Smooth muscle cell of the brain vasculature (primary cell): ENCODE measurements around the gene GRK5.
"Not testable (repeated sequence)": the region's sequence is repeated elsewhere in the genome, so short reads cannot be mapped to it uniquely, and the experiment has no call there.

Source experiments
- DNase-seq: peaks from one replicate; pipeline ENCODE4 v3.0.0-alpha.2; 2012; ENCODE audit warnings: low read depth, low spot score

GRK5 gene

DNA sequence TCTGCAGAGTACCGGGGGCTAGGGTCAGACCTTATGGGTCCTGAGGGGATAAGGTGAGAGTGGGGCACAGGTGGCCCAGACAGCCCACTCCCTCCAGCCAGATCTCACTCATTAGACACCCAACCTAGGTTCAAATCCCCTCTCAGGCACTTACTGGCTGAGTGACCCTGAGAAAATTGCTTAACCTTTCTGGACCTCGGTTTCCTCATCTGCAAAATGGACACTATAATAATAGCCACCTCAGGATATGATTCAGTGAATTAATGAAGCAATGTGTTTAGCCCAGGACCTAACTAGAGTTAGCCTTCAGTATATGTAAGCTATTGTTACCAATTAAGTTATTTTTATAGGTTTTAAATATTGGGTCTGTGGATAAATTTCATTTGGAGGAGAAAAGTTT is 212.6 kb downstream of the GRK5 start:
- DNase-seq: no peak

GRCh38 chr10:119420950-119421875 is 213.8 kb downstream of the GRK5 start:
- DNase-seq: no peak

DNA sequence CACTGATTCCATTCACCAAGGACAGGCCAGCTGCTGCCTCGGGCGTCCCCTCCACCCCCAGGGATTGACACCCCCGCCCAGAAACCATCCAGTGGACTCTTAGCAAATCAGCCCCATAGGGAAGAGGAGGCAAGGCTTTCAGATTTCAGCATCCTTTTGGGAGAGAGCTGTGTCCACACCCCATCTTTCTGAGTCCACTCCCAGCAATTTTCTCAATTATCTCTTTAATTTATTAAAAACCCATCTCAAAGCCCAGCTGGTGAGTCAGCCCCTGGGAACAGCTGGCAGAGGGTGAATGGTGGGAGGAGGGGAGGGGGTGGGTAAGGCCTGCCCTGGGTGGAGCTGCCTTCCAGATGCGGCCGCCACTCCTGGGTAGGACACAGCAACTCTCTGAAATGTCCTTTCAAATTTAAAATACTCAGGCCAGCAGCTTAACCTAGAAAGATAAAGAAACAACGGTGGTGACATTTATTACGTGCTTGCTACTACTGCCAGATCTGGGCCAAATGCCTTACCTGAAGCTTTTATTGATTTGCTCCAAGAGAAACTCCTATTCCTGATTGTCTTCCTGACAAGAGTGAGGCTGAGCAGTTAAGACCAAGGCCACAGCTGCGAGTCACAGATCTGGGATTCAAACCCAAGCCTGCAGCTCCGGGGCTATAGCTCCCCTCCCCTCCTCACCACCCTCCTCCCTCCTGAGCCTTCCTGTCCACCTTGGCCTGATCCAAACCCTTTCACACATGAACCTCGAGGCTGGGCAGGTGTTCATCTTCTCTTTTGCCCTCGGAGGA is 214.7 kb downstream of the GRK5 start:
- DNase-seq: no peak

DNA sequence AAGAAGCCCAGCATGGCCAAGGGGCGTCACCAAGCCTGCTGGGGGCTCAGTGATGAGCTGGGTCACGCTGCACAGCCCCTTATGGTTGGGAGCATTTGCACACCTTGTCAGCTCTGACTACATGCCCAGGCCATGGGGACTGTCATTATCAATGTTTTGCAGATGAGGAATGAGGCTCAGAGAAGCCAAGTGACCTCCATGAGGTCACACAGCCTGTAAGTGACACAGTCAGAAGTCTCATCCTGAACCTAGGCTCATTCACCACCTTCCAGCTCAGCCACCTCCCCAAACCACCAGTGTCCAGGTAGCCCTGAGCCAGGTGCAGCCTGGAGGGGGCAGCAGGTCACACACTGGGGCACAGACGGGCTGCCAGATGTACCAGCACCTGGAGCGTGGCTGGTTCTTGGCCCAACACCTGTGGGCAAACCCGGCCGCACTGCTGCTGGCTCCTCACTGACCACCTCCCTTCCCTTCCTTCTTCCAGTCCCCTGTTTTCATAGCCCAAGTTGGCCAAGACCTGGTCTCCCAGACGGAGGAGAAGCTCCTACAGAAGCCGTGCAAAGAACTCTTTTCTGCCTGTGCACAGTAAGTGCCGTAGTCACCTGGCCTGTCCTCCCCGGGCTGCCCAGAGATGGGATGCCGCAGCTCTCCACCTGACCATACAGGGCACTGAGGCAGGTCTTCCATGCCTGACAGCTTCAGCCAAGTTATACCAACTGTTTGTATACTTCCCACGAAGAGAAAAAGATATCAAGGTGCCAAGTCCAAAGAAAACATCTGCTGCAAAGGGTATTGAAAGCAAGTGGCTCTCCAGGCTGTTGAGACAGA is 215.5 kb downstream of the GRK5 start:
- no peak for DNase-seq

DNA sequence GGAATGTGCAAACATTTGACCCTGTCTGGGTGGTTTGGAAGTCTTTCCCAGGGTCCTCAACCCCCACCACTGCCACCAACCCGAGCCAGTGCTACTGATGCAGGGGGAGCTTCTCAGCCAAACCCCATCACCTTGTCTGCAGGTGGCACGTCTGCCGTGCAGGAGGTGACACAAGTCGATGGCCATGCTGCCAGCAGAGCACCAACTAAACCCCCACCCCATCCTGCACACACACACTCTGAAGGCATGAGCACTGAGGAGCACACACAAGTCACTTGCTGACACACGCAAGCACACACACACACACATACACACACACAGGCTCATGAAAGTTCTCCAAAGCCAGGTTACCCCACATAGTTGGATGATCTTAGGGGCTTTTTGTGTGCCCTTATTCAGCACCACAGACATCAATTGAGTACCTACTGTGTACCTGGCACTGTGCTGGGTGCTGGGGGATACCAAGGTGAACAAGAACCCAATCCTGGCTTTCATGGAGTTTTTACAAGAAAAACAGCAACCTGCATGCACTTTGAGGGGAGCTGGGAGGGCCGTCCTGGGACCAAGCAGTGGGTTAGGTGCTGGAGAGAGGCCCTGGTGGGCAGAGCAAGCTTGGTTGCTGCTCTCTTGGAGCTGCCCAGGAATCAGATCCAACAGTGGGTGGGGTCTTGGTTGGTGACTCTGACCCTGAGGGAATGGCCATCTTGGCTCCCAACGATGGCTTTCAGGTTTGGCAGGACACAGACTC is 216.3 kb downstream of the GRK5 start:
- DNase-seq: no peak

DNA sequence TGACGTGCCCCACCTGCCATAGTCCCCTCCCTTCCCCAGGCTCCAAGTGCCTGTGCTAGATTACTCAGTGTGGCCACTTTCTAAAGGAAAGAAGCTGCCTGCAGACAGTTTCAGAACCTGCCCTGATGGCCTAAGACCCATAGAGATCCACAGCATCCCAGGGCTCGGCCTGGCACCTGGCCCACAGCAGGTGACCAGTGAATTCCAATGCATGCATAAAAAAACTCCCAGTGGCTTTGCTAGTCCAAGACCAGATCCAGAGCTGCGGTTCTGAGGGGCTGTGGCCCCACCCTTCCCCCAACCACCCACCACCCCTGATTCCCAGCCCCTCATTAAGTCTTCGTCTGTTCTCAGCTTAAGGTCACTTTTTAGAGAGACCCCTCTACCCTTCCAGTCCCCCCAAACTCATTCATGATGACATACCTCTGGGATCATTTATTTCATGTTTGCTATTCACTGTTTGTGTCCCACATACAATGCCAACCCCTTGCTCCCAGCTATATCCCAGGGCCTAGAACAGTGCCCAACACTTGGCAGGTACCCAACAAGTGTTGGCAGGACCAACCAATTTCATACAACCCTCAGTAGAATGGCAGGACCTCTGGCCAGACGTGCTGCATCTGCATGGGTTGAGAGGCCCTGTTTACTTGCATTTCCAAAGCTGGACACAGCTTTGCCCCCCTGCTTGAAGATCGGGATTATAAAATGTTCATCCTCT is 217.0 kb downstream of the GRK5 start:
- DNase-seq: no peak

- DNase-seq: no peak
Measured at GRCh38 chr10:119425102-119425880, 217.9 kb downstream of the GRK5 start.

- DNase-seq: no peak
Measured at GRCh38 chr10:119425881-119426170, 218.5 kb downstream of the GRK5 start.

DNA sequence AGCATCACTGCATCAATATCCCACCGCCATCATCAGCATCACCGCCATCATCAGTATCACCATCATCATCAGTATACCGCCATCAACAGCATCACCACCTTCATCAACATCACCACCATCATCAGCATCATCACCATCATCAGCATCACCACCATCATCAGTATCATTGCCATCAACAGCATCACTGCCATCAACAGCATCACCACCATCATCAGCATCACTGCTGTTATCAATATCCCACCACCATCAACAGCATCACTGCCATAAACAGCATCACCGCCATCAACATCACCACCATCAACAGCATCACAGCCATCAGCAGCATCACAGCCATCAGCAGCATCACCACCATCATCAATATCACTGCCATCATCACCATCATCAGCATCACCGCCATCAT is 219.3 kb downstream of the GRK5 start:
- DNase-seq: no peak

DNA sequence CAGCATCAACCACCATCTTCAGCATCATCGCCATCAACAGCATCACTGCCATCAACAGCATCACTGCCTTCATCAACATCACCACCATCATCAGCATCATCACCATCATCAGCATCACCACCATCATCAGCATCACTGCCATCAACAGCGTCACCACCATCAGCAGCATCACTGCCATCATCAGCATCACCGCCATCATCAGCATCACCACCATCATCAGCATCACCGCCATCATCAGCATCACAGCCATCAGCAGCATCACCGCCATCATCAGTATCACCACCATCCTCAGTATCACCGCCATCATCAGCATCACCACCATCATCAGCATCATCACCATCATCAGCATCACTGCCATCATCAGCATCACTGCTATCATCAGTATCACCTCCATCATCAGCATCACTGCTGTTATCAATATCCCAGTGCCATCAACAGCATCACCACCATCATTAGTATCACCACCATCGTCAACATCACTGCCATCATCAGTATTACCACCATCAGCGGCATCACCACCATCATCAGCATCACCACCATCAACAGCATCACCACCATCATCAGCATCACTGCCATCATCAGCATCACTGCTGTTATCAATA is 220.0 kb downstream of the GRK5 start:
- no peak for DNase-seq

- no peak for DNase-seq
Measured at GRCh38 chr10:119428789-119429188, 221.4 kb downstream of the GRK5 start.

DNA sequence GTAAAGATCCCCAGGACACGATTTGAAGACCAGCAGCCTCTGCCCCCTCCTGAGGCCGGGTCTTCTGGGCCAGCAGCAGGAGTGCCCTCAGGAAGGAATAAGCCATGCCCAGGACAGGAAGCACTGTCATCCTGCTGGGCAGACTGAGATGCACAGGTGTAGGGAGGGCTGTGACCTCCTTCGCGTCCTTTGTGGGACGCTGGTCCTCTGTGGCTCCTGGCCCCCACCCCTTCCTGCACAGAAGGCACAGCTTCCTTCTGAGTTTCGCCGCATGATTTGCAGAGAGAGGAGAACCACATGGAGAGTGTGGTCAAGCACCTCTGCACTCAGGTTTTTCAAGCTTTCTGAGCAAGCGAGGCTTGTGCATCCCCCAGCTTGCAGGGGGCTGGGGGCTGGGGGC is 222.4 kb downstream of the GRK5 start:
- DNase-seq: no peak

DNA sequence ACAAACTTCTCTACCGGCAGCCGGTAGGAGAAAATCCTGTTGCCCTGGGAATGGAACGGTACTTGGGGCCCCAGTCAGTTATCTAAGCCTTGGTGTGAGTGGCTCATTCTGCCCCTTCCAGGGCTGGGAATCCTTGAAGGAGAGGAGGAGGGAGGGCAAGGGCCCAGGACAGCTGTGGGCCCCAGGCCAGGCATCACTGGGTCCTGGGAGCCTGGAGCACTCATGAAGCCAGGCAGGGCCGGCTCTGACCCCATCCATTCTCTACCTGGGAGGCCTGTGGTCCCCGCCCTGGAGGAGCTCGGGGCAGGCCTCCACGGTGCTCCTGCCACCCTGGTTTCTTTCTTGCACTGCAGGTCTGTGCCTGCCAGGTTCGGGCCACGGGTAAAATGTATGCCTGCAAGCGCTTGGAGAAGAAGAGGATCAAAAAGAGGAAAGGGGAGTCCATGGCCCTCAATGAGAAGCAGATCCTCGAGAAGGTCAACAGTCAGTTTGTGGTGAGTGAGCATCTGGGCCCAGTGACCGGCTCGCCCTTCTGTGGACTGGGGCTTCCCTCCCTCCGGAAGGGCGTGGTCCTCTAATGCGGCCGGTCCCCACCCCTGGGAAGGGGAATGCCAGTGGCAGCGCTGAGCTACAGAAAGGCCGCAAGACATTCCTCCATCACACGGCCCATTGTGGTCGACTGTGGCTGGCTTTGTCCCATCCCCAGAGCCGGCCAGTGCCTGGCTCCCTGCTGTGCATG is 223.8 kb downstream of the GRK5 start:
- DNase-seq: no peak

DNA sequence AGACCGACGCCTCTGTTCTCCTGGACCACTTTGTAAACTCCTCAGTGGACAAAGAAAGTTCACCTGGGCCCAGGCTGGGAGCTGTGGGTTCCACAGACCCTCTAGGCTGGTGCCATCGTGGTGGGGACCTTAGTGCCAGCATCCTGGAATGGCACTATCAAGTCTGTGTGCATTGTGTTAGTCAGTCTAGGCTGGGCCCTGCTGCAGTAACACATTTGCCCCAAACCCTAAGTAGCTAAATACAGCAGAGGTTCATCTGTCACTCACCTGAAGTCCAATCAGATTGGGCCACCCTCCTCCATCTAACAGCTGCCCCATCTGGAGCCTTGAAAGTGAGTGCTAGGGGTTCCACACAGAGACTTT is 224.4 kb downstream of the GRK5 start:
- DNase-seq: no peak

- DNase-seq: not testable (repeated sequence)
Measured at GRCh38 chr10:119434942-119435341, 227.6 kb downstream of the GRK5 start.

- no peak for DNase-seq
Measured at GRCh38 chr10:119438717-119439116, 231.3 kb downstream of the GRK5 start.

DNA sequence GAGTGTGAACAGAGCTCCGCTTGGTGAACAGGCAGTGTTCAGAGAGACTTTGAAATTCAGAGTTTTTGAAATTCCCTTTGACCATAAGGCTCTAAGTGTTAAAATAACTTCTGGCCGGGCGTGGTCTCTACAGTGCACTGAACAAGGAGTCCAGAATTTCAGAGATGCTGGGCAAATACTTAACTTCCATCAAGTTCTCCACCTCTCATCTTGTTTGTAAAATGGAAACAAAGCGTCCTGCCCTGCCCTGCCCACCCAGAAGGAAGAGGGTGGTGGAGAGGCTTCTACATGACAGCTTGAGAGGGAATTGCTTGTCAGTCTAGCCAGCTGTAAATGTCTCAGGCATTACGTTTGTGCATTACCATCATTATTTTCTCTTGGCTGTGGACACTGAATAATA is 232.6 kb downstream of the GRK5 start:
- DNase-seq: no peak

DNA sequence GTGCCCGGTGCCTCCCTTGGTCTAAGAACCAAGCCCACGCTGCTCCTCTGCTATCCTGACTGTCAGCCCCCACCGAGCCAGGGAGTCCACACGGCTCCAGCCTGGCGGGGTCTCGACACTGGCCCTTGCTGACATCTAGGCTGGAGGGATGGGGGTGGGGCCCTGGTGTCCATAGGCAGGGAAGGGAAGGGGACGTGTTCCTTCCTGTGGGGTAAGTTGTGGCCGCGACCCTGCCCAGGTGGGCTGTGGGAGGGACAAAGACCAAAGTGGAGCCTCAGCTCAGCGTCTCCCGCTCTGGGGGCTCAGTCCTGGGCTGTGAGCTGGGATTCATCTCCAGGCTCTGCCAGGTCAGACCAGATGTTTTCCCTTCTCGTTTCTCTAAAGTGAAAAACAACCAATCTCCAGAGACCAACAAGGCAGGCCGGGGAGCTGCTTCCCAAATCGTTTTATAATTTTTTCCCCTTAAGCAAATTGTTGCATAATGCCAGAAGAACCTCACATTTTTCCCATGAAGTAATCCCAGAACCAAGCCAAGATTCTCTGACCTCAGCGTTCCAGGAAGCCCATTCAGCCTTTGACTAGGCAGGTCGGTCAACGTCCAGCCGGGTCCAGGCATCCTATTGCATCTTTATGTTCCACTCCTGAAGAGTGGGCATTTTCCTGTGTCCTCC is 233.9 kb downstream of the GRK5 start:
- no peak for DNase-seq
